Astrocyte (in vitro differentiated cells and primary cell): ENCODE measurements around the gene QSOX2. TPM values are rescaled to one million over a fixed set of nuclear protein-coding genes. Genes with fewer than 3 reads are reported as not detected.

Source experiments
- DNase-seq: peaks from one replicate; pipeline ENCODE4 v3.0.0-alpha.2; 2010; ENCODE audit warnings: low read depth
- FAIRE-seq: peaks from 2 replicates; lab custom pipeline; 2011; peaks lifted over from hg19 to GRCh38; lab: Jason Lieb, UNC
- H2AFZ ChIP-seq: 2 replicates; pipeline ENCODE4 v1.6.0; 2012; ENCODE audit warnings: low read depth, low read length, inconsistent platforms
- H3K27ac ChIP-seq: 2 replicates; pipeline ENCODE4 v1.5.1; 2011; ENCODE audit warnings: low read depth, low read length, inconsistent platforms
- H3K27me3 ChIP-seq: 2 replicates; pipeline ENCODE4 v1.6.0; 2011; ENCODE audit warnings: low read length, inconsistent platforms; ENCODE audit not compliant: insufficient read depth
- H3K36me3 ChIP-seq: 2 replicates; pipeline ENCODE4 v1.5.1; 2011; ENCODE audit warnings: low read length, inconsistent platforms; ENCODE audit not compliant: insufficient read depth
- H3K4me1 ChIP-seq: 2 replicates; pipeline ENCODE4 v1.5.1; 2011; ENCODE audit warnings: low read length, inconsistent platforms; ENCODE audit not compliant: insufficient read depth
- H3K4me2 ChIP-seq: 2 replicates; pipeline ENCODE4 v1.6.0; 2012; ENCODE audit warnings: low read length, inconsistent platforms
- H3K4me3 ChIP-seq: 2 replicates; pipeline ENCODE4 v1.5.1; 2011; ENCODE audit warnings: low read depth, mild to moderate bottlenecking, low read length, inconsistent platforms; ENCODE audit not compliant: insufficient read depth
- H3K79me2 ChIP-seq: 2 replicates; pipeline ENCODE4 v1.6.0; 2012; ENCODE audit warnings: mild to moderate bottlenecking, low read length, inconsistent platforms; ENCODE audit not compliant: insufficient read depth
- H3K9ac ChIP-seq: 2 replicates; pipeline ENCODE4 v1.6.0; 2012; ENCODE audit warnings: mild to moderate bottlenecking, low read length, inconsistent platforms
- H3K9me3 ChIP-seq: 2 replicates; pipeline ENCODE4 v1.5.1; 2012; ENCODE audit warnings: low read depth, mild to moderate bottlenecking, low read length, inconsistent platforms; ENCODE audit not compliant: insufficient read depth
- H4K20me1 ChIP-seq: 2 replicates; pipeline ENCODE4 v1.6.0; 2012; ENCODE audit warnings: low read length, inconsistent platforms; ENCODE audit not compliant: insufficient read depth
- H3K27ac Mint-ChIP-seq: one replicate; pipeline ENCODE4 v1.8.0; 2021; ENCODE audit warnings: mild to moderate bottlenecking, mixed read lengths; ENCODE audit not compliant: unreplicated experiment
- H3K27me3 Mint-ChIP-seq: one replicate; pipeline ENCODE4 v1.8.0; 2021; ENCODE audit warnings: low read depth, mixed read lengths; ENCODE audit not compliant: unreplicated experiment
- H3K36me3 Mint-ChIP-seq: one replicate; pipeline ENCODE4 v1.8.0; 2021; ENCODE audit warnings: low read depth, mixed read lengths; ENCODE audit not compliant: unreplicated experiment
- H3K4me1 Mint-ChIP-seq: one replicate; pipeline ENCODE4 v1.8.0; 2021; ENCODE audit warnings: low read depth, mixed read lengths; ENCODE audit not compliant: unreplicated experiment
- H3K4me3 Mint-ChIP-seq: one replicate; pipeline ENCODE4 v1.8.0; 2021; ENCODE audit warnings: mild to moderate bottlenecking, moderate library complexity, mixed read lengths; ENCODE audit not compliant: unreplicated experiment
- H3K9me3 Mint-ChIP-seq: one replicate; pipeline ENCODE4 v1.8.0; 2021; ENCODE audit warnings: mild to moderate bottlenecking, mixed read lengths; ENCODE audit not compliant: unreplicated experiment
- EZH2 ChIP-seq: IDR thresholded peaks from 2 replicates; pipeline ENCODE4 v1.6.1; 2012; ENCODE audit warnings: mild to moderate bottlenecking, low read length, inconsistent platforms; ENCODE audit not compliant: insufficient read depth
- total RNA-seq: library from RNA; stranded (reverse); gene quantifications from 2 replicates; pipeline ENCODE4 v1.2.1, GENCODE V29; 2021
- TF ChIP-seq, protein P1 (sequence below): IDR thresholded peaks from 2 replicates; pipeline ENCODE4 v1.5.1; 2011; ENCODE audit warnings: low read depth, mild to moderate bottlenecking, inconsistent platforms, low read length, moderate library complexity; ENCODE audit not compliant: insufficient read depth

Gene QSOX2
- total RNA-seq, 1 donor from 2014 or later, result 20.4 TPM

DNA sequence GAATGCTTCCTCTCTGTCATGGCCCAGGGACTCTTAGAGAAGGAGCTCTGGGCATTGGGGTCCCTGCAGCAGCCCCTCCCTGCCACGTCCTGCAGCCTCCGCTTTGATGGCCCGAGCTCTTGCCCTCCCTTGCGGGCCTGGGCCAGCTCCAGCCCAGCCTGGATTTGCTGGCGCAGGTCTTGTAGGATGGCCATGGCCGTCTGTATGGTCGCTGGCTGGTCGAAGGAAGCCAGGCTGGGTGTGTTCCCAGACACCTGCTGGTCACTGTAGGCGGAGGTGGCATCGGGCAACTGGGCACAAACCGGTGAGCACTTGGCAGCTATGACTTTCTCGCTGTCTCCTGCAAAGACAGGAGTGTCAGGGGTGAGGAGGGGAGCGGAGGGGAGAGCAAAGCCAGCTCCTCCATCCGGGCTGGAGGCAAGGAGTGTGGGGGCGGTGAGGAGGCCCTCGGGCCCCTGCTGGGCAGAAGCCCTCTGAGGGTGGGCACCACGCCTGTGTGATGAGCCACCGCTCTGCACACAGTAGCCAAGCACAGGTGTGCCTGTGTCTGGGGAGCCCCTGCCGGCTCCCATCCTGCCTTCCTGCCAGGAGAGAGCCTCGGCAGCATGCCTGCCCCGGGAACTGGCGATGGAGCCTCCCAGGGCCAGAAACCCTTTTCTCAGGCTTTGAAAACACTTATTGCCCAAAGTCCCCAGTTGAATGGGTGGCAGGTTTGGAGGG lies 45.9 kb upstream of the QSOX2 start:
- no peaks in the 10 kb centered on the region for H3K9me3 Mint-ChIP-seq
- no peaks in the 10 kb centered on the region for H4K20me1 ChIP-seq
- DNase-seq (no peak), FAIRE-seq (no peak)
- no peaks in the 10 kb centered on the region for H3K9me3 ChIP-seq
- no peaks in the 10 kb centered on the region for H3K4me1 ChIP-seq
- no peak overlapping the region for H3K27ac Mint-ChIP-seq
- no peak overlapping the region for H2AFZ ChIP-seq
- no peak overlapping the region for H3K4me3 Mint-ChIP-seq
- no peak for TF ChIP-seq EZH2
- H3K27ac ChIP-seq, result no peak overlapping the region
- no peaks in the 10 kb centered on the region for H3K79me2 ChIP-seq
- no peak overlapping the region for H3K9ac ChIP-seq
- H3K27me3 Mint-ChIP-seq, result peaks cover 14% of the 10 kb centered on the region
- peaks cover 7% of the 10 kb centered on the region for H3K27me3 ChIP-seq
- H3K4me2 ChIP-seq, result no peak overlapping the region
- no peaks in the 10 kb centered on the region for H3K4me1 Mint-ChIP-seq
- H3K36me3 ChIP-seq, result no peaks in the 10 kb centered on the region
- H3K36me3 Mint-ChIP-seq, result no peaks in the 10 kb centered on the region
- no peak overlapping the region for H3K4me3 ChIP-seq

DNA sequence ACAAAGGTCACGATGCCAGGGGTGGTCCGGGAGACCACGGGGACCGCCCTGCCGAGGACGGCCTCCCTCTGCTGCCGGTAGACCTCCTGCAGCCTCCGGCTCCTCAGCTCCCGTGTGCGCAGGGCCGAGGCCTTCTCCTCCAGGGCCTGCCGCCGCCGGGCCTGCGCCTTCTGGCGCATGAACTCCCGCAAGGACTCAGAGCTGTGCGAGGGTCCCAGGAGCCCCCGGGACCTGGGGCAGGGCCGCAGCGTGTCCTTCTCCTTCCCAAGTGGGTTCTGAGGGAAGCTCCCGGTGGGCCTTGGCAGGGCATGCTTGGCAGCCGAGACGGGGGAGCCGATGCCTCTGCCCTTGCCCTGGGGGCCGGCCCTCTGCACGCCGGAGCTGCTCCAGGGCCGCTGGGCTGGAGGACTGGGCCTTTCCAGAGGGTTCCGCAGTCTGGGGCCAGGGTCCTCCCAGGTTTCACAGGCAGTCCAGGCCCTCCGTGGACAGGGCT lies 44.9 kb upstream of the QSOX2 start:
- Histone ChIP-seq H3K4me2 (no peak overlapping the region), H2AFZ (no peak overlapping the region), H3K27ac (no peak overlapping the region), H3K9me3 (no peaks in the 10 kb centered on the region), H3K4me3 (no peak overlapping the region), H3K79me2 (no peaks in the 10 kb centered on the region), H3K9ac (no peak overlapping the region), H4K20me1 (no peaks in the 10 kb centered on the region), H3K36me3 (no peaks in the 10 kb centered on the region), H3K27me3 (peaks cover 6% of the 10 kb centered on the region), H3K4me1 (no peaks in the 10 kb centered on the region)
- Mint-ChIP-seq H3K4me1 (no peaks in the 10 kb centered on the region), H3K4me3 (no peak overlapping the region), H3K27me3 (peaks cover 16% of the 10 kb centered on the region), H3K9me3 (no peaks in the 10 kb centered on the region), H3K36me3 (no peaks in the 10 kb centered on the region), H3K27ac (no peak overlapping the region)
- DNase-seq (no peak), FAIRE-seq (no peak)
- TF ChIP-seq, protein P1, sequence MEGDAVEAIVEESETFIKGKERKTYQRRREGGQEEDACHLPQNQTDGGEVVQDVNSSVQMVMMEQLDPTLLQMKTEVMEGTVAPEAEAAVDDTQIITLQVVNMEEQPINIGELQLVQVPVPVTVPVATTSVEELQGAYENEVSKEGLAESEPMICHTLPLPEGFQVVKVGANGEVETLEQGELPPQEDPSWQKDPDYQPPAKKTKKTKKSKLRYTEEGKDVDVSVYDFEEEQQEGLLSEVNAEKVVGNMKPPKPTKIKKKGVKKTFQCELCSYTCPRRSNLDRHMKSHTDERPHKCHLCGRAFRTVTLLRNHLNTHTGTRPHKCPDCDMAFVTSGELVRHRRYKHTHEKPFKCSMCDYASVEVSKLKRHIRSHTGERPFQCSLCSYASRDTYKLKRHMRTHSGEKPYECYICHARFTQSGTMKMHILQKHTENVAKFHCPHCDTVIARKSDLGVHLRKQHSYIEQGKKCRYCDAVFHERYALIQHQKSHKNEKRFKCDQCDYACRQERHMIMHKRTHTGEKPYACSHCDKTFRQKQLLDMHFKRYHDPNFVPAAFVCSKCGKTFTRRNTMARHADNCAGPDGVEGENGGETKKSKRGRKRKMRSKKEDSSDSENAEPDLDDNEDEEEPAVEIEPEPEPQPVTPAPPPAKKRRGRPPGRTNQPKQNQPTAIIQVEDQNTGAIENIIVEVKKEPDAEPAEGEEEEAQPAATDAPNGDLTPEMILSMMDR, result no peak
- TF ChIP-seq EZH2, result no peak

DNA sequence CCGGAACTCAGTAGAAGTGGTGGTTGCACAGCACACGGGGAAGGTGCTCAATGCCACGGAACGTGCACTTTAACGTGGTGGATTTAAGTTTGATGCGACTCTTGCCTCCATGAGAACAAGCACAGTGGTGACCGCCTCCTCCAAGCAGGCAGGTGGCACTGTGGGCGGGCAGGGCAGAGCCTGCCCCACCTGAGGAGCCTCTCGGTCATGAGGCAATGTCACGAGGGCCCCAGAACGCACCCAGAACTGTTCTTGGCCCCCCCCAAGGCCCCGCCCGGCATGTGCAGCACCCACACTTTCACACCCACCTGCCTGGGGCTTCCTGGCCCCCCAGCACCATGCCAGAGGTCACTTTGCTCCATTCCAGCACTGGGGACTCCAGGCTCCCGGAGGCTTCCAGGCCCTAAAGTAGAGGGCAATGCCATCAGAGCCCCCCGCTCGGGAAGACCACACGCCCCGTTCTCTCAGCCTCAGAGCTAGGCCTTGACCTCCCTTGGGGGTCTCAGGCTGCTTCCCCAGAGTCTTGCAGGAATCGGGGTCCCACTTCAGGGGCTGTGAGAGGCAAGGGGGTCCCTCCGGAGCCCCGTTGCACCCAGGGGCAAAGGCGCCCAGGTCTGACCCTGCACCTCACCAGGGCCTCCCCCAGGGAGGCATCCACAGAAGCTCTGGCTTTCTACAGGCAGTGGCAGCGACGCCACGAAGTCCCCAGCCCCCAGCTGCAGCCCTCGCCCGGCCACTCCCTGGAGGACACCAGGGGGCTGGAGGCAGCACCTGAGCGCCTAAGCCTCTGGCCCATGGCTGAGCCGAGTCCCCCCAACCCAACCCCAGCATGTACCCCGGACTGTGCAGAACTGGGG lies 44.3 kb upstream of the QSOX2 start:
- Histone ChIP-seq H3K27me3 (peaks cover 6% of the 10 kb centered on the region), H3K79me2 (no peaks in the 10 kb centered on the region), H4K20me1 (no peaks in the 10 kb centered on the region), H3K9me3 (no peaks in the 10 kb centered on the region), H3K9ac (no peak overlapping the region), H3K4me3 (no peak overlapping the region), H2AFZ (no peak overlapping the region), H3K4me2 (no peak overlapping the region), H3K4me1 (no peaks in the 10 kb centered on the region), H3K36me3 (no peaks in the 10 kb centered on the region), H3K27ac (no peak overlapping the region)
- Mint-ChIP-seq H3K27ac (no peak overlapping the region), H3K4me3 (no peak overlapping the region), H3K4me1 (no peaks in the 10 kb centered on the region), H3K9me3 (no peaks in the 10 kb centered on the region), H3K27me3 (peaks cover 16% of the 10 kb centered on the region), H3K36me3 (no peaks in the 10 kb centered on the region)
- DNase-seq (no peak), FAIRE-seq (no peak)
- TF ChIP-seq EZH2, result no peak
- TF ChIP-seq, protein P1, result no peak
